GM19099 (cell line): ENCODE results near the gene XRRA1.

Source experiments
- POLR2A ChIP-seq: IDR thresholded peaks from 3 replicates; pipeline ENCODE4 v1.6.1; 2011; ENCODE audit warnings: low read depth; ENCODE audit not compliant: insufficient read length; ENCODE audit errors: extremely low read depth

XRRA1 gene

GRCh38 chr11:74826901-74827300 lies 122.0 kb downstream of the XRRA1 start:
- no peak for TF ChIP-seq POLR2A

GRCh38 chr11:74824285-74824982 lies 124.5 kb downstream of the XRRA1 start:
- TF ChIP-seq POLR2A, result no peak

- no peak for TF ChIP-seq POLR2A
Observed at GRCh38 chr11:74822170-74822569, 126.7 kb downstream of the XRRA1 start.

- TF ChIP-seq POLR2A, result no peak
Observed at GRCh38 chr11:74820763-74821162, 128.1 kb downstream of the XRRA1 start.

GRCh38 chr11:74819400-74819799 lies 129.5 kb downstream of the XRRA1 start:
- TF ChIP-seq POLR2A, result no peak

GRCh38 chr11:74818283-74818946 lies 130.5 kb downstream of the XRRA1 start:
- no peak for TF ChIP-seq POLR2A

- TF ChIP-seq POLR2A, result no peak
Observed at GRCh38 chr11:74816664-74817063, 132.2 kb downstream of the XRRA1 start.

- TF ChIP-seq POLR2A, result no peak
Observed at GRCh38 chr11:74815966-74816365, 132.9 kb downstream of the XRRA1 start.

- no peak for TF ChIP-seq POLR2A
Observed at GRCh38 chr11:74809801-74810200, 139.1 kb downstream of the XRRA1 start.

GRCh38 chr11:74806267-74806666 lies 142.6 kb downstream of the XRRA1 start:
- no peak for TF ChIP-seq POLR2A

- no peak for TF ChIP-seq POLR2A
Observed at GRCh38 chr11:74791333-74792100, 157.4 kb downstream of the XRRA1 start.
